ENCODE measurements around the gene SLC35G4.
"Not testable (repeated sequence)": the region's sequence is repeated elsewhere in the genome, so short reads cannot be mapped to it uniquely, and the experiment has no call there.

DNA sequence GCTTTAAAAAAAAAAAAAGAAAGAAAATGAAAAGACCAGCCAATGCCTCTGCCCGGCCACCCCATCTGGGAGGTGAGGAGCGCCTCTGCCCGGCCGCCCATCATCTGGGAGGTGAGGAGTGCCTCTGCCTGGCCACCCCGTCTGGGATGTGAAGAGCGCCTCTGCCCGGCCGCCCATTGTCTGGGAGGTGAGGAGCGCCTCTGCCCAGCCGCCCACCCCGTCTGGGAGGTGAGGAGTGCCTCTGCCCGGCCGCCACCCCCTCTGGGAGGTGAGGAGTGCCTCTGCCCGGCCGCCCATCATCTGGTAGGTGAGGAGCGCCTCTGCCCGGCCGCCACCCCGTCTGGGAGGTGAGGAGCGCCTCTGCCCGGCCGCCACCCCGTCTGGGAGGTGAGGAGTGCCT lies 37.9 kb downstream of the SLC35G4 start:
- not testable (repeated sequence) for TF ChIP-seq EZH2phosphoT487 (IDR thresholded peaks at IDR 0.05; ENCODE audit: insufficient read depth, low read depth); EZH2 (IDR thresholded peaks at IDR 0.05; ENCODE audit: insufficient read depth, poor library complexity, severe bottlenecking)

Data from GM23248 (cell line).